Thyroid gland (tissue), 4 donors: Measurements from ENCODE around the gene CNPY4.

Experiments
- CTCF ChIP-seq, 6 experiments: fragments of 200-600 bp in 3 of 6; fragments of 450-650 bp in 3 of 6; sonication (generic) in 3 of 6; IDR thresholded peaks; one replicate each; pipeline ENCODE4 v1.5.1; 2016 to 2019; ENCODE audit warnings: antibody characterized with exemption in 6 of 6, mild to moderate bottlenecking in 2 of 6, inconsistent platforms in 1 of 6, moderate library complexity in 1 of 6
- POLR2A ChIP-seq, 2 donors: fragments of 450-650 bp; IDR thresholded peaks; one replicate each; pipeline ENCODE4 v1.6.1; 2017; ENCODE audit warnings: antibody characterized with exemption in 2 of 2, mild to moderate bottlenecking in 2 of 2, moderate library complexity in 1 of 2

- TF ChIP-seq CTCF (IDR thresholded peaks at IDR 0.05) (peak in 1 of 6 experiments; percentile 11), POLR2A (IDR thresholded peaks at IDR 0.05) (peak; percentile 57 to 84)
Observed at GRCh38 chr7:100088621-100089457, 30.6 kb upstream of the CNPY4 start, which contains the start of gene COPS6.
